Peyer's patch (tissue), 4 donors: ENCODE results near the gene TNRC6B.

Experiments
- CTCF ChIP-seq, 6 experiments: fragments of 450-650 bp in 4 of 6; fragments of 200-600 bp in 2 of 6; sonication (generic) in 1 of 6; IDR thresholded peaks; one replicate each; pipeline ENCODE4 v1.5.1; 2017 to 2019; ENCODE audit warnings: antibody characterized with exemption in 6 of 6, mild to moderate bottlenecking in 3 of 6, moderate library complexity in 1 of 6
- POLR2A ChIP-seq, 2 donors: fragments of 450-650 bp; IDR thresholded peaks; one replicate each; pipeline ENCODE4 v1.5.1; 2017; ENCODE audit warnings: antibody characterized with exemption in 2 of 2, mild to moderate bottlenecking in 2 of 2, moderate library complexity in 2 of 2

GRCh38 chr22:40237241-40237640 is 59.5 kb downstream of the TNRC6B start:
- TF ChIP-seq CTCF (IDR thresholded peaks at IDR 0.05): no peak
- no peak for TF ChIP-seq POLR2A (IDR thresholded peaks at IDR 0.05)
